Gastrocnemius medialis (tissue), 4 donors: ENCODE data around the gene SLA2.

ENCODE experiments used
- CTCF ChIP-seq, 5 experiments: fragments of 450-650 bp in 3 of 5; fragments of 200-600 bp in 2 of 5; sonication (generic) in 2 of 5; IDR thresholded peaks in 4 of 5; conservative IDR thresholded peaks in 1 of 5; 1 replicate in 4 of 5; 2 replicates in 1 of 5; pipeline ENCODE4 v1.5.1; 2016 to 2019; ENCODE audit warnings: antibody characterized with exemption in 5 of 5, mild to moderate bottlenecking in 3 of 5, moderate library complexity in 3 of 5
- POLR2A ChIP-seq, 2 donors: fragments of 450-650 bp; IDR thresholded peaks; one replicate each; pipeline ENCODE4 v1.6.1; 2017; ENCODE audit warnings: antibody characterized with exemption in 2 of 2, mild to moderate bottlenecking in 2 of 2, moderate library complexity in 2 of 2

- TF ChIP-seq POLR2A (IDR thresholded peaks at IDR 0.05) (no peak), CTCF (IDR thresholded peaks at IDR 0.05 in 4 of 5, conservative IDR thresholded peaks at IDR 0.05 in 1 of 5) (no peak)
Observed at GRCh38 chr20:36632487-36633284, 13.3 kb downstream of the SLA2 start.
